CD4-positive, alpha-beta T cell (primary cell): ENCODE measurements around the gene SLC27A6. TPM values are rescaled to one million over a fixed set of nuclear protein-coding genes. Genes with fewer than 3 reads are reported as not detected.

Experiments
- ATAC-seq: fragments of 200-7000 bp; cut with Tn5 transposase; one replicate; pipeline ENCODE4 v1.10.0; 2022; ENCODE audit warnings: mild to moderate bottlenecking; ENCODE audit not compliant: poor library complexity
- CTCF ChIA-PET: fragments of 350-600 bp; sonication (Branson Sonifier 250); formaldehyde crosslinking; loops from one replicate; lab custom pipeline; 2021; ENCODE audit warnings: antibody characterized with exemption, inconsistent platforms; lab: Charles Lee
- POLR2A ChIA-PET: fragments of 350-600 bp; sonication (Branson Sonifier 250); formaldehyde crosslinking; loops from one replicate; lab custom pipeline; 2021; ENCODE audit warnings: antibody characterized with exemption, inconsistent platforms; lab: Charles Lee
- DNase-seq, 14 experiments: peaks; one replicate each; pipeline ENCODE4 v3.0.0-alpha.2; 2013 to 2020; ENCODE audit warnings: mixed read lengths in 2 of 14
- H3K27ac ChIP-seq, 2 donors: one replicate each; pipeline versions ENCODE4 v1.5.1 to v1.7.0; 2013; ENCODE audit warnings: low read length in 2 of 2, low read depth in 1 of 2, mild to moderate bottlenecking in 1 of 2
- H3K27me3 ChIP-seq, 2 experiments: 1 replicate in 1 of 2; 2 replicates in 1 of 2; pipeline versions ENCODE4 v1.6.1 to v1.7.0; 2013; ENCODE audit warnings: low read length in 2 of 2, control low read depth in 1 of 2, mild to moderate bottlenecking in 1 of 2, moderate library complexity in 1 of 2; ENCODE audit not compliant: insufficient read depth in 2 of 2, control insufficient read depth in 1 of 2
- H3K36me3 ChIP-seq: one replicate; pipeline ENCODE4 v1.6.1; 2013; ENCODE audit warnings: low read length, control low read depth; ENCODE audit not compliant: insufficient read depth
- H3K4me1 ChIP-seq: one replicate; pipeline ENCODE4 v1.6.1; 2013; ENCODE audit warnings: low read length, control low read depth; ENCODE audit not compliant: insufficient read depth
- H3K4me3 ChIP-seq: one replicate; pipeline ENCODE4 v1.5.1; 2013; ENCODE audit warnings: mild to moderate bottlenecking, low read length, moderate library complexity
- H3K9me3 ChIP-seq, 2 experiments: 1 replicate in 1 of 2; 2 replicates in 1 of 2; pipeline versions ENCODE4 v1.6.1 to v1.7.0; 2013; ENCODE audit warnings: low read length in 2 of 2, mild to moderate bottlenecking in 2 of 2, control low read depth in 1 of 2, moderate library complexity in 1 of 2; ENCODE audit not compliant: control insufficient read depth in 1 of 2, insufficient read depth in 1 of 2
- H3K27ac Mint-ChIP-seq: one replicate; pipeline ENCODE4 v1.8.0; 2020; ENCODE audit warnings: mixed read lengths
- H3K27me3 Mint-ChIP-seq: one replicate; pipeline ENCODE4 v1.8.0; 2021; ENCODE audit warnings: mixed read lengths
- H3K36me3 Mint-ChIP-seq: one replicate; pipeline ENCODE4 v1.8.0; 2021; ENCODE audit warnings: low read depth, mixed read lengths
- H3K4me1 Mint-ChIP-seq: one replicate; pipeline ENCODE4 v1.8.0; 2021; ENCODE audit warnings: low read depth, mixed read lengths
- H3K4me3 Mint-ChIP-seq: one replicate; pipeline ENCODE4 v1.8.0; 2020; ENCODE audit warnings: mild to moderate bottlenecking, mixed read lengths
- H3K9me3 Mint-ChIP-seq: one replicate; pipeline ENCODE4 v1.8.0; 2020; ENCODE audit warnings: mixed read lengths
- intact Hi-C, 2 experiments: fragments of 100-400 bp; cut with DNase I in 1 of 2; cut with micrococcal nuclease in 1 of 2; formaldehyde crosslinking; loops; one replicate each; pipeline versions ENCODE4 v1.15.1 to v1.9.0; 2023 to 2025; cut with DNase I, micrococcal nuclease
- polyA plus RNA-seq, 2 donors: library from polyadenylated mRNA; unstranded; fragments of 120-200 nt; gene quantifications; one replicate each; pipeline ENCODE4 v1.2.1, GENCODE V29; 2013
- total RNA-seq, 174 experiments: library from RNA in 2 of 174; stranded (reverse) in 2 of 174; gene quantifications; one replicate each; pipeline ENCODE4 v1.2.3 and lab custom pipeline; 2021 to 2026
- TF ChIP-seq, protein P1 (sequence below): fragments of 200-600 bp; IDR thresholded peaks from one replicate; pipeline ENCODE4 v1.8.0; 2022; ENCODE audit warnings: antibody characterized with exemption, mild to moderate bottlenecking

SLC27A6 gene
- total RNA-seq (not detected), total RNA-seq (lab: John Stamatoyannopoulos, UW) (0 to 0.13 (median 0) reads per million in 172 experiments)
- polyA plus RNA-seq (2013, experiment 1 of 2), result not detected
- polyA plus RNA-seq (2013, experiment 2 of 2), result 0.03 TPM

DNA sequence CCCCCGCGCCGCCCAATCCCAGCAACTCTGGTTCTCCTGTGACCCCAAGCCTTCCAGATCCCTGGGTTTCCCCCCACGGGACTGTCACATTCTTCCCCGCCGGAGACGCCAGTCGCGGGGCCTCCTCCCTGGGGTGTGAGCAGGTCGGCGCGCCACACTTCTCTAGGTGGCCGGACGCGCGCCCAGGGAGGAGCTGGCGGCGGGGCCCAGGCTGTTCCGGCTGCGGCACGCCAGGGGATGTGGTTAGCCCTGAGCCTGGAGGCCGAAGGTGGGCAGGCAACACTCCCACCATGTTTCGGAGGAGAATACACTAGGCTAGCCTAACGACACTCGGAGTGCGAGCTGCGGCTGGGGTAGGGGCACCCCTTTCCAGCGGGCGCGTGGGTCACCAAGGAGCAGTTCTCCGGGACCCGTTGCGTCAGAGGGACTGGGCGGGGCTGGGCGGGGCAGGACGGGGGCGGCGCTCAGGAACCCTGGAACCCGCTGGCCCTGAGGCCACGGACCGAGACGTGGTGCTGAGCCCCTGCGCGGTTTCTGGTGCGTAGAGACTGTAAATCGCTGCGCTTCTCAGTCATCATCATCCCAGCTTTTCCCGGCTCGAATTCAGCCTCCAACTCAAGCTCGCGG, at the start of gene SLC27A6:
Gene SLC27A6 (plus strand): TSS at position 478 of the 627 bp plus-strand sequence. CDS start 650 bp downstream, outside the sequence.
- DNase-seq (no peak), ATAC-seq (no peak)
- no peaks in the 10 kb centered on the region for H3K4me1 Mint-ChIP-seq
- Histone ChIP-seq H3K4me1 (peaks cover 3% of the 10 kb centered on the region), H3K27ac (no peak within 1 kb of the TSS), H3K9me3 (peaks cover 0 to 12% of the 10 kb centered on the region in 2 experiments), H3K36me3 (no peaks in the 10 kb centered on the region), H3K4me3 (no peak within 1 kb of the TSS), H3K27me3 (peaks cover 3 to 10% of the 10 kb centered on the region in 2 experiments)
- TF ChIP-seq, protein P1, sequence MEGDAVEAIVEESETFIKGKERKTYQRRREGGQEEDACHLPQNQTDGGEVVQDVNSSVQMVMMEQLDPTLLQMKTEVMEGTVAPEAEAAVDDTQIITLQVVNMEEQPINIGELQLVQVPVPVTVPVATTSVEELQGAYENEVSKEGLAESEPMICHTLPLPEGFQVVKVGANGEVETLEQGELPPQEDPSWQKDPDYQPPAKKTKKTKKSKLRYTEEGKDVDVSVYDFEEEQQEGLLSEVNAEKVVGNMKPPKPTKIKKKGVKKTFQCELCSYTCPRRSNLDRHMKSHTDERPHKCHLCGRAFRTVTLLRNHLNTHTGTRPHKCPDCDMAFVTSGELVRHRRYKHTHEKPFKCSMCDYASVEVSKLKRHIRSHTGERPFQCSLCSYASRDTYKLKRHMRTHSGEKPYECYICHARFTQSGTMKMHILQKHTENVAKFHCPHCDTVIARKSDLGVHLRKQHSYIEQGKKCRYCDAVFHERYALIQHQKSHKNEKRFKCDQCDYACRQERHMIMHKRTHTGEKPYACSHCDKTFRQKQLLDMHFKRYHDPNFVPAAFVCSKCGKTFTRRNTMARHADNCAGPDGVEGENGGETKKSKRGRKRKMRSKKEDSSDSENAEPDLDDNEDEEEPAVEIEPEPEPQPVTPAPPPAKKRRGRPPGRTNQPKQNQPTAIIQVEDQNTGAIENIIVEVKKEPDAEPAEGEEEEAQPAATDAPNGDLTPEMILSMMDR, result no peak
- no peaks in the 10 kb centered on the region for H3K36me3 Mint-ChIP-seq
- ChIA-PET POLR2A (no interaction called here), CTCF (no interaction called here)
- intact Hi-C loops, result no loop called here
- no peak within 1 kb of the TSS for H3K4me3 Mint-ChIP-seq
- peaks cover 33% of the 10 kb centered on the region for H3K27me3 Mint-ChIP-seq
- no peak within 1 kb of the TSS for H3K27ac Mint-ChIP-seq
- H3K9me3 Mint-ChIP-seq, result peaks cover 8% of the 10 kb centered on the region

GRCh38 chr5:128919542-128919941, 45.7 kb upstream of the SLC27A6 start:
- Mint-ChIP-seq H3K4me3 (no peak overlapping the region), H3K9me3 (no peaks in the 10 kb centered on the region), H3K4me1 (no peaks in the 10 kb centered on the region), H3K27me3 (peaks cover 20% of the 10 kb centered on the region), H3K36me3 (no peaks in the 10 kb centered on the region), H3K27ac (no peak overlapping the region)
- intact Hi-C loops, result no loop called here
- H3K9me3 ChIP-seq, result no peaks in the 10 kb centered on the region
- no peak overlapping the region for H3K27ac ChIP-seq
- H3K27me3 ChIP-seq, result no peaks in the 10 kb centered on the region
- no peaks in the 10 kb centered on the region for H3K4me1 ChIP-seq
- TF ChIP-seq, protein P1, result no peak
- CTCF ChIA-PET, result no interaction called here
- H3K4me3 ChIP-seq, result no peak overlapping the region
- no peak for ATAC-seq
- H3K36me3 ChIP-seq, result no peaks in the 10 kb centered on the region
- DNase-seq, result no peak
- POLR2A ChIA-PET, result no interaction called here

- no peaks in the 10 kb centered on the region for H3K9me3 Mint-ChIP-seq
- intact Hi-C loops, result no loop called here
- ATAC-seq (no peak), DNase-seq (no peak)
- H3K9me3 ChIP-seq, result no peaks in the 10 kb centered on the region
- H3K4me1 ChIP-seq, result no peaks in the 10 kb centered on the region
- H3K4me1 Mint-ChIP-seq, result no peaks in the 10 kb centered on the region
- H3K27me3 Mint-ChIP-seq, result peaks cover 20% of the 10 kb centered on the region
- CTCF ChIA-PET, result no interaction called here
- no peak overlapping the region for H3K4me3 Mint-ChIP-seq
- TF ChIP-seq, protein P1, result no peak
- H3K27ac ChIP-seq, result no peak overlapping the region
- H3K27me3 ChIP-seq, result no peaks in the 10 kb centered on the region
- H3K4me3 ChIP-seq, result no peak overlapping the region
- no peaks in the 10 kb centered on the region for H3K36me3 ChIP-seq
- H3K27ac Mint-ChIP-seq, result no peak overlapping the region
- POLR2A ChIA-PET, result no interaction called here
- no peaks in the 10 kb centered on the region for H3K36me3 Mint-ChIP-seq
These were observed 44.7 kb upstream of the SLC27A6 start for GRCh38 chr5:128920345-128921215.
